Stimulated activated CD8-positive, alpha-beta memory T cell treated with anti-CD3 and anti-CD28 coated beads, Interleukin-4, amount 100 ng/mL, for 4 hours (primary cell): Measurements from ENCODE around the gene PTGR2.
"Not testable (repeated sequence)": the region's sequence is repeated elsewhere in the genome, so short reads cannot be mapped to it uniquely, and the experiment has no call there.

Source experiments
- DNase-seq, 2 donors: peaks; one replicate each; pipeline ENCODE4 v3.0.0-alpha.2; 2020; ENCODE audit warnings: low read depth in 2 of 2, low spot score in 1 of 2

PTGR2 gene

GRCh38 chr14:73851567-73852382 lies at the start of gene PTGR2:
TSS of gene PTGR2 (plus strand) at chr14:73851831. CDS start at chr14:73858863, 7,032 bp downstream.
- DNase-seq: peak; percentile 66 to 85

DNA sequence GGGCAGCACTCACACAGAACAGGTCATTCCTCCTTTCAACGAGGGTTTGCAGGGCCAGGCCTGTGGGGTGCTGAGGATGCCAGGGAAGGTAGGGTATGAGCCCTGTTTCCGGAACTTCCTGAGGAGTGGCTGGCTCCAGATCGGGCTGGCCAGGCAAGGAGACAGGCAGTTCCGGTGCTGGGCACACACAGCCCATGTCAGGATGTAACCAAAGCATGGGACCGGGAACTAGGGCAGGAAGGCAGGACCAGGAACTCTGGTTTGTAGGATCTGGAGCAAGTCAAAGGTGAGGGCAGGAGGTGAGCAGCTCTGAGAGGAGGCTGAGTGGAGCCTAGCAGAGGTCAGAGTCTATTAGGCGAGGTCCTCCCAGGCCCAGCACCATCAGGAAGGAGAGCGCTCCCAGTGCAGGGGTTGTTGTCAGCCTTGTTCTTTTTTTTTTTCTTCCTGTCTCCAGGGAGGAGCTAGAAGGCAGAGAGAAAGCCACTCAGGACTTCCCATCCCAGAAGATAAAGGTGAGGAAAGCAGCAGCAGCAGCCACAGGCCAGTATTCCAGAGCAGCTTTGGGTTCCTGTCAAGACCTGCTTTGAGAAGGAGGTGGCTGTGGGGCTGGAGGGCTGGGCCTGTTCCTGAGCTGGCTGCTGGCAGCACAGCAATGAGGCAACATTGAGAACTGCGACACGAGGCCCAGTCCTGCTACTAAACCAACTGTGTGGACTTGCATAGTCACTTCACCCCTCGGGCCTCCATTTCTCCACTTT lies 49.0 kb upstream of the PTGR2 start:
- DNase-seq: no peak

GRCh38 chr14:73804636-73805035 lies 47.0 kb upstream of the PTGR2 start:
- no peak for DNase-seq

GRCh38 chr14:73807457-73807856 lies 44.2 kb upstream of the PTGR2 start:
- no peak for DNase-seq

DNA sequence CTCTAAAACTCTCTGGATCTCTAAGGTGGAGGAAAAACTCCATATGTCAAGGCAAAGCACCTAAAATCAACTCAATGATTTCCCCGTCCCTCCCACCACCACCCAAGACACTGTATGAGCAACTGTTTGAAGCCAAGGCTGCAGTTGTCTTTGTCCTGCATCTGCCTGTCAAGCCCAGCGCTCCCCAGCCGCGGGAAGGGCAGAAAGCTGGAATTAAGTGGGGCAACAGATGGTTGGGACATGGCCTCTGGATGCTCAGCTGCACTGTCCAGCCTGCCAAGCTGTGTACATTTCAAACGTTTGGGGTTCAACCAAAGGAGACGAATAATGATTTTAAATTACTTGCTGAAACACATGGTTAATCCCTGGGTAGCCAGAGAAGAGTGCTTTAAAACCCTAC lies 42.2 kb upstream of the PTGR2 start:
- DNase-seq: no peak

DNA sequence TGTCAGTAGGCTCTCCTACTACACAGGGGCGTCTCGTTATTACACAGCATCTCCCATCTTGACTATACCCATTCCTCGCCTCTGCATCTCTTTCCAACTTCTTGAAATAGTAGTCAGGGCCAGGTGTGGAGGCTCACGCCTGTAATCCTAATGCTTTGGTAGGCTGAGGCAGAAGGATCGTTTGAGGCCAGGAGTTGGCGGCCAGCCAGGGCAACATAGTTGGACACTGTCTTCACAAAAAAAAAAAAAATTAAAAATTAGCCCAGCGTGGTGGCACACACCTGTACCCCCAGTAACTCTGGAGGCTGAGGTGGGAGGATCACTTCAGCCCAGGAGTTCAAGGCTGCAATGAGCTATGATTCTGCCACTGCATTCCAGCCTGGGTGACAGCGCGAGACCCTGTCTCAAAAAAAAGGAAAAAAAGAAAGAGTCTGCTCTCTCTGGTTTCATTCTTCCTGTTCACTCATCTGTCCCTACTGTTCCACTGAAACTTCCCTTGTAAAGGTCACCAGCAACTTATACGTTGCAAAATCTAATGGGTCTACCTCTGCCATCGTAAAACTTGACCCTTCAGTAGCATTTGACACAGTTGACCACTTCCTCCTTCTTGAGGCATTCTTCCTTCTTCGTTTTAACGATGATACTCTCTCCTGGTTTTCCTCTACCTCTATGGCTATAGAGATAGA lies 41.0 kb upstream of the PTGR2 start:
- DNase-seq: no peak

- DNase-seq: no peak
Measured at GRCh38 chr14:73811164-73811503, 40.5 kb upstream of the PTGR2 start.

DNA sequence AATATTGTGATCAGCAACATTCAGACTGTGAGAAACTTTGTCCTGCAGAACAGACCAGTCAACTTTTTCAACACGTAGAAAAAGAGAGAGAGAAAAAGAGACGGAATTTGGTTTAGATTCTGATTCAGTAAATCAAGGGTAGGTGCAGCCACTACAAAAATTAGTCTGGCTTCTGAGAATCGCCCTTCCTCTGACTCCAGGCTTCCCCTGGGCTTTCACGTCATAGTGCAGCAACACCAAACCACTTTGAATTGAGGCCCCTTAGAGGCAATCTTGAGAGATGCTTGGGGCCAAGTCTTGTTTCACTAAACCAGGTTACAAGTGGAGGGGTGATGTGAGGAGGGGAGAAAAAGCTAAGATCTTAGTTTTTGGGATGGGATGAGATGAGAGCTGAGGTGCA lies 37.5 kb upstream of the PTGR2 start:
- no peak for DNase-seq

GRCh38 chr14:73815849-73816248 lies 35.8 kb upstream of the PTGR2 start:
- DNase-seq: no peak

- no peak for DNase-seq
Measured at GRCh38 chr14:73816393-73816816, 35.2 kb upstream of the PTGR2 start.

DNA sequence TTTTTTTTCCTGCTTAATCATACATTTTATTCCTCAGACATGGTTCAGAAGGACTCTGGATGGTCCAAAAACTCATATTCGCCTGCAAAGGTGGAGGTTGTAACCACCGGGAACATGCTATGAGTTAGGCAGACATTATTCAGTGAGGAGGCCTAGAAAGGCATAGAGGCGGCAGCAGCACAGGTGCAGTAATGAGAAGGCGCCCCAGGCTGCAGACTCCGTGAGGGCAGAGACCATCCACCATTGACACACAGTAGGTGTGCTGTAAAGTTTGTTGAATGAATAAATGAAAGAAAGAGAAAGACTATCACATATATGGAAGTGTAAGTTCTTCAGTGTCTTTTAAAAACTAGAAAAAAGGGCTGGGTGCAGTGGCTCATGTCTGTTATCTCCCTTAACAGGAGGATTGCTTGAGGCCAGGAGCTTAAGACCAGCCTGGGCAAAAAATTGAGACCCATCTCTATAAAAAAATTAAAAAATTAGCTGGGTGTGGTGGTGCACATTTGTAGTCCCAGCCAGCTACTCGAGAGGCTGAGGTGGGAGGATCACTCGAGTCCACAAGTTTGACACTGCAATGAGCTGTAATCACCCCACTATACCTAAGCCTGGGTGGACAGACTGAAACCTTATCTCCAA lies 34.5 kb upstream of the PTGR2 start:
- DNase-seq: no peak

DNA sequence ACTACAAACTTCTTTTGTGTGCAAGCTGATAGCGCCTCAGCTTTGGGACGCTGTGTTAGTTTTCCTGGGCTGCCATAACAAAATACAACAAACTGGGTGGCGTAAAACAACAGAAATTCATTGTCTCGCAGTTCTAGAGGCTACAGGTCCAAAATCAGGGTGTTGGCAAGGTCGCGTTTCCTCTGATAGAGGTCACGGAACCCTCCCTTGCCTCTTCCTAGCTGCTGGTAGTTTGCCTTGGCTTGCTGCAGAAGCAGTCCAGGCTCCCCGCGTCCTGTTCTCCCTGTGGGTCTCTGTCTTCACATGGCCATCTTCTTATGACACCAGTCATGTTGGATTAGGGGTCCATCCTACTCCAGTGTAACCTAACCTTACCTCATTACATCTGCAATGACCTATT lies 32.8 kb upstream of the PTGR2 start:
- no peak for DNase-seq

- DNase-seq: no peak
Measured at GRCh38 chr14:73820631-73821030, 31.0 kb upstream of the PTGR2 start.

- DNase-seq: no peak
Measured at GRCh38 chr14:73823339-73823885, 28.2 kb upstream of the PTGR2 start.

GRCh38 chr14:73824127-73824526 lies 27.5 kb upstream of the PTGR2 start:
- no peak for DNase-seq

GRCh38 chr14:73824536-73824935 lies 27.1 kb upstream of the PTGR2 start:
- no peak for DNase-seq

- DNase-seq: peak; percentile 56 to 65
Measured at GRCh38 chr14:73825551-73826188, 26.0 kb upstream of the PTGR2 start.

GRCh38 chr14:73827190-73827589 lies 24.4 kb upstream of the PTGR2 start:
- not testable (repeated sequence) for DNase-seq

- no peak for DNase-seq
Measured at GRCh38 chr14:73829071-73829470, 22.6 kb upstream of the PTGR2 start.

- no peak for DNase-seq
Measured at GRCh38 chr14:73829526-73830431, 21.9 kb upstream of the PTGR2 start.
